ENCODE data around the gene IGSF23.
"Not testable (repeated sequence)": the region's sequence is repeated elsewhere in the genome, so short reads cannot be mapped to it uniquely, and the experiment has no call there.

The IGSF23 gene

GRCh38 chr19:44617110-44617880 lies 3.9 kb downstream of the IGSF23 start:
- no peak for DNase-seq

- DNase-seq, result no peak
These were observed 5.4 kb downstream of the IGSF23 start for GRCh38 chr19:44618640-44619357.

DNA sequence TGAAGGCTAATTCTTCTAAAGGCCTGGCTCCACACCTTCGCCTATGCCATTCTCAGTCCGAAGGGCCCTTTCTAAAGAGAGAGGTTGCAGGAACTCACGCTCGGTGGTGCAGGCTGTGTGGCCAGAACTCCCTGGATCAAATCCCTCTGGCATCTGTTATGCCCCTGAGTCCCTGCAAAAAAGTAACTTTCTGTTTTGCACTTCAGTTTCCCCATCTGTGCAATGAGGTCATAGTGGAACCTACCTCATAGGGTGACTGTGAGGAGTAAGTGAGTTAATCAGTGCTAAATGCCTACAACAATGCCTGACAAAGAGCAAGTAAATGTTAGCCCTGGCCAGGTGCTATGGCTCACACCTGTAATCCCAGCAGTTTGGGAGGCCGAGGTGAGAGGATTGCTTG lies 7.3 kb downstream of the IGSF23 start:
- DNase-seq, result no peak

- DNase-seq, result no peak
These were observed 8.0 kb downstream of the IGSF23 start for GRCh38 chr19:44621367-44621766.

GRCh38 chr19:44623080-44623479 lies 9.7 kb downstream of the IGSF23 start:
- no peak for DNase-seq

- no peak for DNase-seq
These were observed 10.3 kb downstream of the IGSF23 start for GRCh38 chr19:44623626-44624025.

DNA sequence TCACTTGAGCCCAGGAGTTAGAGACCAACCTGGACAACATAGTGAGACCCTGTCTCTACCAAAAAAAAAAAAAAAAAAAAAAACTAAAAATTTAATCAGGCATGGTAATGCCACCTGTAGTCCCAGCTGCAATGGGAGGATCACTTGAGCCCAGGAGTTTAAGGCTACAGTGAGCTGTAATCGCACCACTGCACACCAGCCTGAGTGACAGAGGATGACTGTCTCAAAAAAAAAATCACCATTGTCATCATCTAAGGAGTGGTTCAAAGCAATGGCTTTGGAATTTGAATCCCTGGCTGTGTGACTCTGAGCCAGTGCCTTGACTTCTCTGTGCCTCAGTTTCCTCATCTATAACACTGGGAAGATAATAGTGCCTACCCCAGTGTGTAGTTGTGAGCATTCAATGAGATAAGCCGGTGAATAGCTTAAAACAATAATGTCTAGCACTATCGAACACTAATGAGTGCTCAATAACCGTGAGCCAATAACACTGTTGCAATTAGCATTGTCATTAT lies 11.5 kb downstream of the IGSF23 start:
- no peak for DNase-seq

GRCh38 chr19:44625637-44626036 lies 12.3 kb downstream of the IGSF23 start:
- not testable (repeated sequence) for DNase-seq

- DNase-seq, result no peak
These were observed 12.8 kb downstream of the IGSF23 start for GRCh38 chr19:44626048-44626624.

- no peak for DNase-seq
These were observed 14.3 kb downstream of the IGSF23 start for GRCh38 chr19:44627631-44628030.

GRCh38 chr19:44628793-44629192 lies 15.4 kb downstream of the IGSF23 start:
- no peak for DNase-seq

GRCh38 chr19:44631611-44632010 lies 18.2 kb downstream of the IGSF23 start:
- DNase-seq, result not testable (repeated sequence)

- DNase-seq, result not testable (repeated sequence)
These were observed 20.7 kb downstream of the IGSF23 start for GRCh38 chr19:44634058-44634457.

- no peak for DNase-seq
These were observed 21.4 kb downstream of the IGSF23 start for GRCh38 chr19:44634785-44635184.

DNA sequence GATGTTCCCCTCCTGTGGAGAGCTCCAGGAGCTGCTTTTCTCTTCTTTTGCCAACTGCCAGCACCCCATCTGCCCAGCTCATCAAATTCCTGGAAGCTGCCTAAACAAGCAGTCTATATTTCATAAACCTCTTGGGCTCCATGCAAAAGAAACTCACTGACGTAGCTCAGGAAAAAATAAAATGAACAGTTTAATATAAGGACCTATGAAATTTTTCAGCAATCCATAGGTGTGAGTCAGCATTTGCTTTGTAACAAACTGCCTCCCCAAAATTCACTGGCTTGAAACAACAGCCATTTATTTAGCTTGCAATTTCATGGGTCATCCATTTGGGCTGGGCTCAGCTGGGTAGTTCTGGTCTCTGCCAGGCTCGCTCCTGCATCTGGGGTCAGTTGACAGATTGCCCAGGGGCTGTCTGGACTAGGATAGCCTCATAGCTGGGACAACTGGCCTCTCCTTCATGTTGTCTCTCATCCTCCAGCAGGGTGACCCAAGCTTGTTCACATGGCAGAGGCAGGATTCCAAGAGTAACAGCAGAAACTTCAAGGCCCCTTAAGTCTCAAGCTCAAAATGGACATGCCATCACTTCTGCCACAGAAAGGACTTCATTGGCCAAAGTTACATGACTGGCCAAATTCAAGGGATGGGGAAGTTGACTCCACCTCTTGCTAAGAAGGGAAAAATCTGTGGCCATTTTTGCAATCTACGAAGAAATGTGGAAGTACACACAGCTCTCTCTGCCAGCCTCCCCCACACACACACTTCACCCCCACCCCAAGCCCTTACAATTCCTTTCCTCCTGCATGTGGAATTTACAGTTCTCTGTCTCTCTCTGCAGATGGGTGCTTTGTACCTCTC lies 22.4 kb downstream of the IGSF23 start:
- DNase-seq, result no peak

- no peak for DNase-seq
These were observed 23.4 kb downstream of the IGSF23 start for GRCh38 chr19:44636439-44637389.

DNA sequence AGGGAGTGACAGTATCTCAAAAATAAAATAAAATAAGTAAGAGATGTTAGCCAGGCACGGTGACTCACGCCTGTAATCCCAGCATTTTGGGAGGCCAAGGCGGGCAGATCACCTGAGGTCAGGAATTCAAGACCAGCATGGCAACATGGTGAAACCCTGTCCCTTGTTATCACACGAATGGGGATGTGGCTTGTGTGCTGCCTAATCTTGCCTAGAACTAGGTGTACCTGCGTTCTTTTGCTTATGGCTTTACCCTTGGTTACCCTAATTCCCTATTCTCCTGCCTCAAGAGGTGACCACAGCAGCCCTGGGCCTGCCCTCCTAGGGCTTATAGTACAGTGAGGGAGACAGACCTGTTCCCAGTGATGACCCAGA lies 24.0 kb downstream of the IGSF23 start:
- DNase-seq, result no peak

- DNase-seq, result no peak
These were observed 27.2 kb downstream of the IGSF23 start for GRCh38 chr19:44640518-44640917.

DNA sequence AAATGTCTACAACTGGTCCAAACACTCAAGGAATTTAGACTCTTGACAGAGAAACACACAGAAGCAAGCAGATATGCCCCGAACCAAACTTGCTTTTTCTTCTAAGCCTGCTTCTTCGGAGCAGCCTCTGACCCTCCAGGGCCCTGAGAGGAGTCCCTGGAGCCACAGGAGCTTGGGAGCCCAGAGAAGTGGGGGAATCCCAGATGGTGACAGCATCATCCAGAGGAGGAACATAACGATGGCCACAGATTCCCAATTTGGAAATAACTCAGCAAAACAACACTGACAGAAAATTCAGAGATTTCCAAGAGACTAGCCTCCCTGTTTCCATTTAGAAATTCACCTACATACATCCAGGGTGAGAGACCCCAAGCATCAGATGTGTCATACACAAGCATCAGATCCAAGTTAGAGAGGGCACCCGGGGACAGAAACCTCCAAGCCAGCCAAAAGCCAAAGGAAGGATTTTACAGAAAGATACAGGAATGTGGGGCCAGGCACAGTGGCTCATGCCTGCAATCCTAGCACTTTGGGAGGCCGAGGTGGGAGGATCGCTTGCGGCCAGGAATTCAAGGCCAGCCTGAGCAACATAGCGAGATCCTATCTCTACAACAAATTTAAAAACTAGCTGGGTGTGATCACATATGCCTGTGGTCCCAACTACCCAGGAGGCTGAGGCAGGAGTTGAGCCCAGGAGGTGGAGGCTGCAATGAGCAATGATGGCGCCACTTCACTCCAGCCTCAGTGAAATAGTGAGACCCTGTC lies 28.3 kb downstream of the IGSF23 start:
- no peak for DNase-seq

GRCh38 chr19:44642377-44642776 lies 29.0 kb downstream of the IGSF23 start:
- no peak for DNase-seq
